Measurements from ENCODE around the gene PTK7.

DNA sequence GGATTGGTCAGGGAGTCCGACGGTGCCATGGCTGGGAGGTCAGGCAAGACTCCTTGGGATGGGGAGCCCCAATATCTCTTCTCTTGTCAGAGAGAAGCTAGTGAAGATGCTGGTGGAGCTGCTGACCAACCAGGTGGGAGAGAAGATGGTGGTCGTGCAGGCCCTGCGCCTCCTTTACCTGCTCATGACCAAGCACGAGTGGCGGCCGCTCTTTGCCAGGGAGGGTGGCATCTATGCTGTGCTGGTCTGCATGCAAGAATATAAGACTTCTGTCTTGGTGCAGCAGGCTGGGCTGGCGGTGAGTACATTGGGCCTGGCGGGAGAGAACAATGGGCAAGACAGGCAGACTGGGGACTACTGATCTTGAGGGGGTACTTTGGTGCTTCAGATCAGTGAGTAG, 116.8 kb downstream of the PTK7 start:
- TF ChIP-seq POLR2A (IDR thresholded peaks at IDR 0.05; ENCODE audit: extremely low read depth, insufficient read length) (no peak), MYC (IDR thresholded peaks at IDR 0.05; ENCODE audit: low read depth, low read length) (no peak)
- TF ChIP-seq, protein P1, sequence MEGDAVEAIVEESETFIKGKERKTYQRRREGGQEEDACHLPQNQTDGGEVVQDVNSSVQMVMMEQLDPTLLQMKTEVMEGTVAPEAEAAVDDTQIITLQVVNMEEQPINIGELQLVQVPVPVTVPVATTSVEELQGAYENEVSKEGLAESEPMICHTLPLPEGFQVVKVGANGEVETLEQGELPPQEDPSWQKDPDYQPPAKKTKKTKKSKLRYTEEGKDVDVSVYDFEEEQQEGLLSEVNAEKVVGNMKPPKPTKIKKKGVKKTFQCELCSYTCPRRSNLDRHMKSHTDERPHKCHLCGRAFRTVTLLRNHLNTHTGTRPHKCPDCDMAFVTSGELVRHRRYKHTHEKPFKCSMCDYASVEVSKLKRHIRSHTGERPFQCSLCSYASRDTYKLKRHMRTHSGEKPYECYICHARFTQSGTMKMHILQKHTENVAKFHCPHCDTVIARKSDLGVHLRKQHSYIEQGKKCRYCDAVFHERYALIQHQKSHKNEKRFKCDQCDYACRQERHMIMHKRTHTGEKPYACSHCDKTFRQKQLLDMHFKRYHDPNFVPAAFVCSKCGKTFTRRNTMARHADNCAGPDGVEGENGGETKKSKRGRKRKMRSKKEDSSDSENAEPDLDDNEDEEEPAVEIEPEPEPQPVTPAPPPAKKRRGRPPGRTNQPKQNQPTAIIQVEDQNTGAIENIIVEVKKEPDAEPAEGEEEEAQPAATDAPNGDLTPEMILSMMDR (IDR thresholded peaks at IDR 0.05; ENCODE audit: low read depth, low read length), result no peak

Data from NB4 (cell line).